Activated CD8-positive, alpha-beta memory T cell treated with anti-CD3 and anti-CD28 coated beads for 1 hour (primary cell): ENCODE measurements around the gene CARMIL3.
"Not testable (repeated sequence)": the region's sequence is repeated elsewhere in the genome, so short reads cannot be mapped to it uniquely, and the experiment has no call there.

ENCODE experiments used
- DNase-seq, 2 donors: peaks; one replicate each; pipeline ENCODE4 v3.0.0-alpha.2; 2020; ENCODE audit warnings: low read depth in 1 of 2; ENCODE audit errors: extremely low read depth in 1 of 2

Gene CARMIL3

DNA sequence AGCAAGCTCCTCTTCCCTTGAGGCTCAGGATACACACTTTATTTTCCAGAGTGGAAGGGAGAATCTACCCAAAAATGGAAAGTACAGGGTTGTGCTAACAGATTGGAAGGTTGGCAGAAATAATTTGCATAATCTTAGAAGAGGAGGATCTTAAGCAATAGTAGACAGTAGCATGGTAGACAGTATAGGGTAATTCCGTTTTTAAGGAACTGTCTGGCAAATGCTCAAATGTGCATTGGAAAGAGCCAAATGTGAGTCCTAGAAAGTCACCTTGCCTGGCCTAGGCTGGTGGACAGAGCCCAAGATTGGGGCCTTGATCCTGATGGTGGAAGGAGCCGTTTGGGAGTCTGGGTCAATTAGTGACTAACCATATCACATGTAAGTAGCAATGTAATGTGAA is 13.1 kb upstream of the CARMIL3 start:
- no peak for DNase-seq

DNA sequence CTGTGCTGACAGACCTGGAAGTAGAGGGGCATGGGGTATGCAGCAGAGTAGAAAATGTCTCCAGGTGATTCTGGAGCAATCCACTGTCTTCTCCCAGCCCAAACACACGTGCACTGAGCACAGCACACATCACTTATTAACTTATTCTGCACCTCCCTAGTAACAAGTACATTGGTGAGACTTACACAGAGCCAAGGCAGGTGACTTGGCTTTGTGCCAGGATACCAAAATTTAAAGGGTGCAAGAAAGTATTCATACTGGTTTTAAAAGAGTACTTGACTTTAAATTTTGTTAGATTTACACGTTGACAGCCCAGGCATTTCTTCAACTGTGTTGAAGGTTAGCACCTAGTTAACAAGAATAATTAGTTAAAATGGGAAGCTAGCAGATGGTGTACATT is 11.1 kb upstream of the CARMIL3 start:
- no peak for DNase-seq

DNA sequence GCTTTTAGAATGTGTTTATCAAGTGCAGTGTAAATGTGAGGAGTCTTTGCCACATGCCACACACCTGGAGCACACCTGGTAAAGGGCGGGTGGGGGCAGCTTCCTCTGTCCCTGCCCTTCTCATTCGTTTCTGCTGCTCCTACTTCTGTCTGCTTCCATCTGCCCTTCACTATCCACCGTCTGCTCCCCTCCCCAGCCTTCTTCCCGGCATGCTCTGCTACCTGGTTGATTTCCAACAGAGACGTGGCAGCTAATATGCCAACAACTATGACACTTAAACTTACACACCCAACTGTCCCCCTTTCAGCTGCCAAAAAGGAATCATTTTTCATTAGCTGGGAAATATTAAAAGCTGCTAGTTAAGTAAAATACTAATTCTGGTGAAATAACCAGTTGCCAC is 9.1 kb upstream of the CARMIL3 start:
- no peak for DNase-seq

DNA sequence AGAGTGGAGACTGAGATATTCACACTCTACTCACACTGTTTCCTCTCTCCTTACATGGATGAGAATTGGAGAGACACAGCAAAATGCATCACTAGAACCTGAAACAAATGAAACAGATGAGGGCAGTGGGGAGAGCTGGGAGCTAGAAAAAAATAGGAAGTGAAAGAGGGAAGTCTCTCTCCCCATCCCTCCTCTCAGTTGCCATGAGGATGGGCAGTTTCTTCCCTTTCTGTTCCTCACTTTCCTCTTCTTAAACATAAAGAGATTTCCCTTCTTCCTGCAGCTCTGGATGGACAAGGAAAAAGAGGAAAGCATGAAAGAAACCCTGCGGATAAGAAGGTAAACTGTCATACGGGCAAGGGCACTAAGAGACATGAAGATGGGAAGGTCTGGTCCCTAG is 2.8 kb upstream of the CARMIL3 start:
- DNase-seq, result not testable (repeated sequence)

DNA sequence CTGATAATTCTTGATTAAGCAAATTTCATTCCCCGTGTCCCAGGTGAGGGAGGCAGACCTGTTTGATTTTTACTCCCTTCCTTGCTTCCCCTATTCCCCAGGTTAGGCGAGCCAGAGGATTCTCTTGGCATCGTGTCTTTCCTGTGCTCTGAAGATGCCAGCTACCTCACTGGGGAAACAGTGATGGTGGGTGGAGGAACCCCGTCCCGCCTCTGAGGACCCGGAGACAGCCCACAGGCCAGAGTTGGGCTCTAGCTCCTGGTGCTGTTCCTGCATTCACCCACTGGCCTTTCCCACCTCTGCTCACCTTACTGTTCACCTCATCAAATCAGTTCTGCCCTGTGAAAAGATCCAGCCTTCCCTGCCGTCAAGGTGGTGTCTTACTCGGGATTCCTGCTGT is 1.1 kb upstream of the CARMIL3 start:
- DNase-seq, result not testable (repeated sequence)

DNA sequence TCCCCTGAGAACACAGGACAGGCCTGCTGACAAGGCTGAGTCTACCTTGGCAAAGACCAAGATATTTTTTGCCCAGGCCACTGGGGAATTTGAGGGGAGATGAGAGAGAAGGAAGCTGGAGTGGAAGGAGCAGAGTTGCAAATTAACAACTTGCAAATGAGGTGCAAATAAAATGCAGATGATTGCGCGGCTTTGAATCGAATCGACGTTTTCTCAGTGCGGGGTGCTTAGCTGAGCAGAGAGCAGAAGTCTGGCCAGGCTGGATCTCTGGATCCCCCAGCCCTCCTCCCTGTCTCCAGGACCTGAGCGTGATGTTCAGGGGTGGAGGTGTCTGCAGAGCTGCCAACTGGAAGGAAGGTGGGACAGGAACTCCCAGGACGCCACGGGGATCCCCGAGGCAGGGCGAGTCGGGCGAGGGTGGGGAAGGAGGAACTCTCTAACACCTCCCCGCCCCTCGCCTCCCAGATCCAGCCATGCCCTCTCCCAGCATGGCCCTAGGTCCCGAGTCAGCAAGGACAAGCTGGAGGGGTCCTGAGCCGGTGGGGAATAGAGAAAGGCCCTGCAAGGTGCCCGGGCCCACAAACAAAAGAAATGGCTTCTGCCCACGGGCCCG is 527 bp upstream of the CARMIL3 start:
- DNase-seq, result no peak

DNA sequence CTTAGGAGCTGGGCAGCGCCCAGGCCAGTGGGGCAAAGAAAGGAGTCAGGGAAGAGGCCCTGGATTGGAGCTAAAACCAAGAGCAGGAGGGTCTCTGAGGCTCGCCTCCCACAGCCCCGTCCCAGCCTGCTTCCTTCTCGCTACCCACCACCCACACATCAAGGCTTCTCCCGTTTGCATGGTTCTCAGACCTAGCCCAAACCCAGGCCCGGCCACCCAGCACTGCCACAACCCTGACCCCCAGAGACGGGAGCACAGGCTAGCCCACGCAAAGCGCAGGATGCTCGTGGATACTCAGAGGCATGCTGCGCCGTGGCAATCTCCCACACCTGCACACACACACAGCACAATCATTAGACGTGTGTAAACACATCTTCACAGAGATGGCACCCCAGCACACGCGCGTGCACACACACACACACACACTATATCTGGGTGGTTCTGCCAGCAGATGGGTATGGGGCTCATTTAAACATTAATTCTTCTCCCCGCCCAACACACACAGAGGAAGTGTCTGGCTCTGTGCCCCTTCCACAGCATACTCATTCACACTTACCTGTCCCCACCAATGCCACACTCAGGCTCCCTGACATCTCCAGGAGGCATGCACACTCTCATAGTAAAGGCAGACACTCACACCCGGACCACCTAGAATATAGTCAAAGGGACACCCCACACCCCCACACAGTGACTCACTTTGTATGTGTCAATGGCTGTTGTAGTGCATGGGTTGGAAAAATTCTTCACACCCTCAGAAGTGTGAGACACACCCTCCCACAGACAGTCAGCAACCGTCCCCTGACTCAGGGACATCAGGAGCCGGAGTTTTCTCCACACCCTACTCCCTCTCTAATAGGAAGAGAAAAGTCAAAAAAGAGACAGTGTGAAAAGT is 1.1 kb downstream of the CARMIL3 start:
- no peak for DNase-seq

DNA sequence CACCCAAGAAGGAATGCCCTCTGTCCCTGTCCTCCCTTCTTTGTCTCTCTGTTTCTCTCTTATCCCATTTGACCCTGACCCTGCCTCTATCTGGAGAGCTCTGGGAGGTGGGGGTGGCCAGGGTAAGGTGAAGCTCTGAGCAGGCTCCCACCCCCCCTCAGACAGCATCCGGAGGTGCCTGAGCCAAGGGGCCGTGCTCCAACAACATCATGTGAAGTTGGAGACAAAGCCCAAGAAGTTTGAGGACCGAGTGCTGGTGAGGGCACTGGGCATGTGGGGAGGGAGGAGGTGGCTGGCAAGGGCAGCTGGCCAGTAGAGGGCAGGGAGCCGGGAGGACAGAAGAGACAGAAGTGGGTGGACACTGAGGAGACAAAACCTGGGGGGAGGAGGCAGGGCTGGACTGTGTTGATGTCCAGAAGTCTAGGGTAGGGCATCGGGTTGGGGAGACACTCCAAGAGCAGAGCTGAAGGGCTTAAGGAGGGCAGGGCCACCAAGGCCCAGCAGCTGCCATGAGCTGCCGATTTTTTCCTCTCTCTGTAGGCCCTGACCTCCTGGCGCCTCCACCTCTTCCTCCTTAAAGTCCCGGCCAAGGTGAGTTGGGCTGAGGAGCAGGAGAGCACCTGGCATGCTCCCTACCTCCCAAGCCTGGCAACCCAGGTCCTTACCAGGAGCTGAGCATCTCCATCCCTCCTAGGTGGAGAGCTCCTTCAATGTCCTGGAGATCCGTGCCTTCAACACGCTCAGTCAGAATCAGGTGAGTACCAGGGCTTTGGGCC is 1.9 kb downstream of the CARMIL3 start:
- no peak for DNase-seq

DNA sequence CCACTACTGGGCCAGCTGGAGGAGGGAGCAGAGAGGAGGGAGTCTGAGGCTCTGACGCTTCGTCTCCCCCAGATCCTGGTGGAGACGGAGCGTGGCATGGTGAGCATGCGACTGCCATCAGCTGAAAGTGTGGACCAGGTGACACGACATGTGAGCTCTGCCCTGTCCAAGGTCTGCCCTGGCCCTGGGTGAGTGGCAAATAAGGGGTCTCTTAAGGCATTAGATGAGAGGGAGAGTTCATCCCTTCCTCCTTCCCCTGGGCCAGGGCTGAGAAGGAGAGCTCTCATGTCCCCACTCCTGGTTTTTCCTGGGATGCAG is 2.5 kb downstream of the CARMIL3 start:
- DNase-seq, result no peak

DNA sequence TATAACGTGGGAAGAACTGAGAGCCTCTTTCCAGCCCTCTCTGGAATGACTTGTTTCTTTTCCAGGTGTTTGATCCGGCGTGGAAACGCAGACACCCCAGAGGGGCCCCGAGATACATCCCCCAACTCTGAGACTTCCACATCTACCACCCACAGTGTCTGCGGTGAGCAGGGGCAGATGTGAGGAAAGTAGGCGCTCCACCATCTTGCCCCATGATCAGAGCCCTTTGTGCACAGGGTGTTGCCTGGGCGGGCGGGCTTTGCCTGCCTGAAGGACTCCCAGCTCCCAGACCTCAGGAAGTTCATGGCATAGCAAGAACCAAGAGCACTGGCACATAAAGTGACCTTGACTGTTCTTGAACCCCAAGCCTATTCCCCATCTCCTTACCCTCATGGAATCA is 2.8 kb downstream of the CARMIL3 start:
- DNase-seq, result no peak

DNA sequence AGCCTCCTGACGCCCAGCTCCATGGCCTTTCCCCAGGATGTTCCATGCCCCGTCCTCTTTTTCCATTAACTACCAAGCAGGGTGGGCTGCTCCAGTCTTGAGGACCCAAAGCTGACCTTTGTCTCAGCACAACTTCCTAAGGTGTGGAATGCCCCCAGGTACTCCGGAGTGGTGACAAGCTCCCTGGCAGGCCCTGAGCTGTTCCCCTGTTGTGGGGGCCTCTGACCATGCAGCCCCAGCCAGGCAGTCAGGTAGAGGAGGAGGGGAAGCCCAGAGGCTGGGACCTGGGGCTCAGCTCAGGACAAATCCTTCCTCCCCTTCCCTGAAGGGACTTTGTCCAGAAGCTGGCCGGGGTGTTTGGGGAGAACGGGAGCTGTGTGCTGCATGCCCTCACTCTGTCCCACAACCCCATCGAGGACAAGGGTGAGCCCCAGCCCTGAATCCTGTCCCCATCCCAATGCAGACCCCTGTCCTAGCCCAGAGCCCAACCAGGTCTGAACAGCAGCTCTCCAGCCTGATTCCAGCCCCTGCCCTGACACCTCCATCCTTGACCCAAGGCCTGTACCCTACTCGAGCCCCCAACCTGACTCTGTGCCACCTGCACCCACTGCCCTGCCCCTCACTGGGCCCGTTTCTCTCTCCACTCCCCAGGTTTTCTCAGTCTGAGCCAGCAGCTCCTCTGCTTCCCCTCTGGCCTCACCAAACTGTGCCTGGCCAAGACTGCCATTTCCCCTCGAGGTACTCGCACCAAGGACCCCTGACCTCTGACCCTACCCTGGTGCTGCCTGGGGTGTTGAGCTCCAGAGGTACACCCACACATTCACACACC is 4.4 kb downstream of the CARMIL3 start:
- DNase-seq, result no peak

DNA sequence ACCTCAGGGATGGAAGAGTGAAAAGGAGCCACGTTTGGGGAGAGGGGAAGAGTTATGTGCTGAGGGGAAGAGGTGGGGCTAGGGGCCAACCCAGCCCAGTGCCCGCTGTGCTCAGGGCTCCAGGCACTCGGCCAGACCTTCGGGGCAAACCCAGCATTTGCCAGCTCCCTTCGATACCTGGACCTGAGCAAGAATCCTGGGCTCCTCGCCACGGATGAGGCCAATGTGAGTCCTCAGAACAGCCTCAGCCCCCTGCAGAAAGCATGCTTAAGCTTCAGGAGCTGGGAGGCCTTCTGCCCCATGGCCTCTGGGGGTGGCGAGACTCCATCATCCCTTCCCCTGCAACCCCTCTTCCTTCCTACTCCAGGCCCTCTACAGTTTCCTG is 5.0 kb downstream of the CARMIL3 start:
- DNase-seq, result no peak

DNA sequence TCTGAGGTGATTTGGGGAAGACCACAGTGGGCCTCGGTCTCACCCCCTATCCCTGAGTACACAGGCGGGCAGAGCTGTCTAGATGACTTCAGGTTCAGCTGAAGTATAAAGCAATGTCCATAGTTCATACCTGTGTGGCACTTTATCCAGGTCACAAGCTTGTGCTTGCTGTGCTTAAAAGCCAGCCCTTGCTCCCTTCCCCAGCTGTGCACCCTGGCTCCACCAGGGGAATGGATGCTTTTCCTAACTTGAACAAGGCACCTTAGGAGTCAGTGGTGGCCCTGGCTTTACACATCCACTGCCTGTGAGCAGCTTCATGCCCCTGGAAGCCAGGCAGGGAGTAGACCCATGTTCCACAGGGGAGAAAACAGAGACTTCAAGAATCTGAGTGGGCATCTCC is 5.5 kb downstream of the CARMIL3 start:
- no peak for DNase-seq

DNA sequence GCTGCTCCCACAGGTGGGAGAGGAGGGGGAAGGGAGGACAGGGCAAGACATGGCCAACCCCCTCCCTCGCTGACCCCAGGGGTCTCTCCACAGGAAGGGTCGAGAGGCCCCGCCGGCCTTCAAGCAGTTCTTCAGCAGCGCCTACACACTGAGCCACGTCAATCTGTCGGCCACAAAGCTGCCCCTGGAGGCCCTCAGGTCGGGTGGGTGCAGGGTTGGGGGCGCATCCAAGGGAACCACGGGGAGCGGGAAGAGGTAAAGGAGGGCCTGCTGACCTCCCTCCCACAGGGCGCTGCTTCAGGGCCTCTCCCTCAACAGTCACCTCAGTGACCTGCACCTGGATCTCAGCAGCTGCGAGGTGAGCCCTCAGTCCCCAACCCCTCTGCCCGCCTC is 6.1 kb downstream of the CARMIL3 start:
- DNase-seq, result no peak

DNA sequence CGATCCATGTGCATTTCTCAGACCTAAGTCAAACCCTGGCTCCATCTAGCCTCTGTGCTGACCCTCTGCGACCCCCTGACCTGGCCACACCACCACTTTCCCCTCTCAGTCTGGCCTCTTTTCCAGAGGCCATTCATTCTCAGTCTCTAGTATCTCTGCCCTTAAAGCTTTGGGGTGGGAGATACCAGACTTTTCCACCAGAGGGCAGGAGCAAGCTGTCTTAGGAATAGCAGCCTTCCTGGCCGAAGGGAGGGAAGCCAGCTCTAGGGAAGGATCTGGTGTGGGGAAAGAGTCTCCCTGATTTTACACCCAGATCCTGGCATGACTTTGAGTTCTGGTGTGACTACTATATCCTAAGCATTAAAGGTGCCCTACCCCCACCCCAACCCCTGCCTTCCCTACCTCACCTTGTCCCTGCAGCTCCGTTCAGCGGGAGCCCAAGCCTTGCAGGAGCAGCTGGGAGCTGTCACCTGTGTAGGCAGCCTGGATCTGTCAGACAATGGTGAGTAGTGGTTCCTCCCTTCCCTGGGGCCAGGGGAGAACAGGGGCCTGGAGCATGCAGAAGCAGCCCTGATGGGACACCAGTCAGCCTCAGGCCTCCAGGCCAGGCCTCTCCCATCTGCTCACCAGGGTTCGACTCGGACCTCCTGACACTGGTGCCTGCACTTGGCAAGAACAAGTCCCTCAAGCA is 6.6 kb downstream of the CARMIL3 start:
- DNase-seq, result no peak

DNA sequence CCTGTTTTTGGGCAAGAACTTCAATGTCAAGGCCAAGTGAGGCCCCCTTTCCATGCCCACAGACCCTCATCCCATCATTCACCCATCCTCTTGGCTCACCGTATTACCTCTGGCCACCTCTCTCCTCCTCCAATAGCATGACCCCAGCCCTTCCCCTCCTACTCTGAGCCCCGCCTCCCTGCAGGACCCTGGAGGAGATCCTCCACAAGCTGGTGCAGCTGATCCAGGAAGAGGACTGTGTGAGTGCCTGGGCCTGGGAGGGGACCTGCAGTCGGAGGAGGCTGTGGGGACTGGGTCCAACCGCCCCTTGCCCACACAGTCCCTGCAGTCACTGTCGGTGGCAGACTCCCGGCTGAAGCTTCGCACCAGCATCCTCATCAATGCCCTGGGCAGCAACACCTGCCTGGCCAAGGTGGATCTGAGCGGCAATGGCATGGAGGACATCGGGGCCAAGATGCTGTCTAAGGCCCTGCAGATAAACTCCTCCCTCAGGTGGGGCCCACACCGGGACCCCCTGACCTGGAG is 7.2 kb downstream of the CARMIL3 start:
- DNase-seq, result no peak

DNA sequence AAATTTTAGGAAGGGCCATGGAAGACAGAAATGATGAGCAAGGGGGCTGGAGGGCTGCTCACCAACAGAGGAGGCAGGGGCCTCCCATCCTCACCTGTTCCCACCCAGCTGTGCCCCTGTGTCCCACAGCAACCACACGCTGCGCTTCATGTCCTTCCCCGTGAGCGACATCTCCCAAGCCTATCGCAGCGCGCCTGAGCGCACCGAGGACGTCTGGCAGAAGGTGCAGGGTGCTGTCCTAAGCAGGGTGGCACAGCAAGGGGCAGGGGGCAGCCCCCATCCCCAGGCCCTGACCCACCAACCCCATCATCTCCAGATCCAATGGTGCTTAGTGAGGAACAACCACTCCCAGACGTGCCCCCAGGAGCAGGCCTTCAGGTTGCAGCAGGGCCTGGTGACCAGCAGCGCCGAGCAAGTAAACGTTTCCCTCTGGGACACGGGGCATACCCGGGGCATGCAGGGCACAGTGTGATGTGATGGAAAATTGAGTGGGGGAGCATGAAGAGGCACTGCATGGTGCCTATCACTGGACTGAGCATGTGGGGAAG is 8.1 kb downstream of the CARMIL3 start:
- no peak for DNase-seq

DNA sequence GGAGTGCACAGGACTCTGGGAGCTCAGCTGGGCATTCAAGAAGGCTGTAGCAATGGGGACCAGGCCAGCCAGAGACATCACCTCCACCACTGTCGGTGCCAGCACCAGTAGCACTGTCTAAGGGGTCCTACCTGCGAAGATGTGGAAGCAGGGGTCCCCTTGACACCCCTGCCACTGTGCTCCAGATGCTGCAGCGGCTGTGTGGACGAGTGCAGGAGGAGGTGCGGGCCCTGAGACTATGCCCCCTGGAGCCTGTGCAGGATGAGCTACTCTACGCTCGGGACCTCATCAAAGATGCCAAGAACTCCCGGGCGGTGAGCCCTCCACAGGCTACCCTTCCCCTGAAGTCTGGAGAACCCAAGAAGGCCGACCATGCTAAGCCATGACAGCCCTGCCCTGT is 8.6 kb downstream of the CARMIL3 start:
- DNase-seq, result no peak

DNA sequence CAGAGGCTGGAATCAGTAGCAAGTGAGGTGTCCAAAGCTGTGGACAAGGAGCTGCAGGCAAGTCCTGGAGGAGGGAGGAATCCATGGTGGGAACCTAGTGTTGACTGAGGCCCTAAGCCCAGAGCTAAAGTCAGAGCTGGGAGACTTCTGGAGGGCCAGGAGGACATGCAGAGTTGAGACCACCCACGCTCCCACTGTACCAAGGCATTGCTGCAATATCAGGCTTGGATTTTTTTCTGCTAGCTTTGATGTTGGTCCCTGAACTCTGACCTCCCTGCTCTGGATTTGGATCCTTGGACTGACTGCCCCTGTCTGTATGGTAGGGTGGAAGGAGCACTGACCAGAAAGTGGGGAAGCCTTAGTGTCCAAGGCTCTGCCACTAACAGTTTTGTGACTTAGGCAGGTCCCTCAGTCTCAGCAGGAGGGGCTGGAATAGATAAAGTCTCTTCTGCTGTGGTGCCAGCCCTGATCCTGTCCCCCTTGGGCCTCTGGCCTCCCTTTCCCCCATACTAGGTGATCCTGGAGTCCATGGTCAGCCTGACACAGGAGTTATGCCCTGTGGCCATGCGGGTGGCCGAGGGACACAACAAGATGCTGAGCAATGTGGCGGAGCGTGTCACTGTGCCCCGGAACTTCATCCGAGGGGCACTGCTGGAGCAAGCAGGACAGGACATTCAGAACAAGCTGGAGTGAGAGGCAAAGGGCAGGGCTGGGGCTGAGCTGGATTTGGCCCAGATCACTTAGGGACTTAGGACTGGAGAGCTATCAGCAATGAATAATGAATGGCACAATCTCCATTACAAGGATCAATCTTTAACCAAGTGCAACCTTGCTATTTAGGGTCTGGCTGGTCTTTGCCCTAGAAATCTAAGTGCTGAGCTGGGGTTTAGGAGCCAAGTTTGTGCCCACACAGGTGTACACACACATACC is 9.4 kb downstream of the CARMIL3 start:
- no peak for DNase-seq
